IPS DF 6.9 (cell line): Measurements from ENCODE around the gene HSF5.

Experiments used
- DNase-seq: peaks from one replicate; pipeline ENCODE4 v3.0.0-alpha.2; 2013; ENCODE audit warnings: low read depth, low spot score
- H3K27ac ChIP-seq: one replicate; pipeline ENCODE4 v1.5.1; 2013; ENCODE audit warnings: low read length, control low read depth
- H3K27me3 ChIP-seq: 2 replicates; pipeline ENCODE4 v1.6.1; 2013; ENCODE audit warnings: mild to moderate bottlenecking, low read length; ENCODE audit not compliant: control insufficient read depth, insufficient read depth
- H3K36me3 ChIP-seq: 2 replicates; pipeline ENCODE4 v1.6.1; 2013; ENCODE audit warnings: low read length; ENCODE audit not compliant: control insufficient read depth, insufficient read depth
- H3K4me1 ChIP-seq: 2 replicates; pipeline ENCODE4 v1.6.1; 2013; ENCODE audit warnings: low read length; ENCODE audit not compliant: control insufficient read depth, insufficient read depth
- H3K4me3 ChIP-seq: 2 replicates; pipeline ENCODE4 v1.5.1; 2013; ENCODE audit warnings: mild to moderate bottlenecking, low read length
- H3K9me3 ChIP-seq: 2 replicates; pipeline ENCODE4 v1.6.1; 2013; ENCODE audit warnings: low read length, inconsistent platforms; ENCODE audit not compliant: control insufficient read depth, insufficient read depth
- WGBS: extraction: QIAGEN DNeasy Blood & Tissue Kit; methylation state at CpG from one replicate; pipeline ENCODE4 v1.1.7; 2013; ENCODE audit warnings: mixed read lengths, missing lambda C conversion rate; ENCODE audit not compliant: insufficient read length, insufficient coverage; 5-methylcytosine and 5-hydroxymethylcytosine counted together

Gene HSF5

DNA sequence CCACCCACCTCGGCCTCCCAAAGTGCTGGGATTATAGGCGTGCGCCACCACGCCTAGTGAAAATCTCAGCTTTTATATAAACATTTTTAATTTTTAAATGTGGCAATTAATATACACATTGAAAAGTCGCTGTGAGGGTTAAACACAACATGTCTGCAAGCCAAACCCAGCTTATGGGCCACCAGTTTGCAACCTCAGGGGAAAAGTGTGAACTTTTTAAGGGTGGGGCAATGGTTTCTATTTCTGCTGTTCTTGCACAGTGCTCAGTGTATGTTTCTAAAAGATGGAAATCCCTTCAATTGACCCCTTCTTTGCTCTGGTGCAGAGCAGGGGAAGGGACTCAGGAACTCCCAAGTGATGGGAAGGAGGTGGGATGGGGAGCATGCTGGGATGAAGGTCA is 117.9 kb downstream of the HSF5 start:
- no CpG with 5 or more reads among the region's 5 CpGs for WGBS
- no peaks in the 10 kb centered on the region for H3K9me3 ChIP-seq
- H3K4me1 ChIP-seq: no peaks in the 10 kb centered on the region
- H3K4me3 ChIP-seq: no peak overlapping the region
- no peak for DNase-seq
- no peaks in the 10 kb centered on the region for H3K36me3 ChIP-seq
- H3K27ac ChIP-seq: no peak overlapping the region
- H3K27me3 ChIP-seq: no peaks in the 10 kb centered on the region
